ENCODE data around the gene DAGLA.

- TF ChIP-seq CTCF (IDR thresholded peaks at IDR 0.05) (peak; percentile 89), ZNF263 (CRISPR knock-in tag; IDR thresholded peaks at IDR 0.05; ENCODE audit: low read depth) (no peak), GABPB1 (CRISPR knock-in tag; IDR thresholded peaks at IDR 0.05) (no peak), USF2 (CRISPR knock-in tag; IDR thresholded peaks at IDR 0.05) (peak; percentile 96), NFYB (CRISPR knock-in tag; conservative IDR thresholded peaks at IDR 0.05; ENCODE audit: low read depth) (no peak), ATF3 (CRISPR knock-in tag; conservative IDR thresholded peaks at IDR 0.05) (no peak), FOXP4 (CRISPR knock-in tag; IDR thresholded peaks at IDR 0.05) (no peak)
These were observed 53.2 kb downstream of the DAGLA start for GRCh38 chr11:61733120-61733978.

All from WTC11 (cell line).